Fibroblast of lung (primary cell): ENCODE results near the gene CDKN2D. TPM values are rescaled to one million over a fixed set of nuclear protein-coding genes. Genes with fewer than 3 reads are reported as not detected.

Experiments
- DNase-seq, 2 donors: peaks; one replicate each; pipeline versions ENCODE4 v3.0.0 to v3.0.0-alpha.2; 2010; ENCODE audit warnings: low read depth in 2 of 2
- H2AFZ ChIP-seq: 2 replicates; pipeline ENCODE4 v1.5.1; 2012; ENCODE audit warnings: low read length, control low read depth, inconsistent platforms
- H3K27ac ChIP-seq: 2 replicates; pipeline ENCODE4 v1.5.1; 2011; ENCODE audit warnings: low read length, control low read depth; ENCODE audit not compliant: insufficient read depth
- H3K27me3 ChIP-seq: 2 replicates; pipeline ENCODE4 v1.5.1; 2011; ENCODE audit warnings: mild to moderate bottlenecking, low read length; ENCODE audit not compliant: control insufficient read depth, insufficient read depth
- H3K36me3 ChIP-seq: 2 replicates; pipeline ENCODE4 v1.5.1; 2011; ENCODE audit warnings: low read length; ENCODE audit not compliant: control insufficient read depth, insufficient read depth
- H3K4me1 ChIP-seq: 2 replicates; pipeline ENCODE4 v1.5.1; 2011; ENCODE audit warnings: low read length; ENCODE audit not compliant: control insufficient read depth, insufficient read depth; ENCODE audit errors: extremely low read depth
- H3K4me2 ChIP-seq: 2 replicates; pipeline ENCODE4 v1.5.1; 2011; ENCODE audit warnings: low read length, control low read depth; ENCODE audit not compliant: insufficient read depth; ENCODE audit errors: extremely low read depth
- H3K4me3 ChIP-seq, 4 experiments: fragments of 200-600 bp in 1 of 4; sonication (generic) in 1 of 4; replicated peaks in 1 of 4; 2 replicates each; pipeline ENCODE4 v1.5.1; 2011 to 2016; ENCODE audit warnings: low read length in 4 of 4, low read depth in 3 of 4, mild to moderate bottlenecking in 3 of 4, control low read depth in 2 of 4, inconsistent platforms in 1 of 4, mixed read lengths in 1 of 4; ENCODE audit not compliant: insufficient read depth in 1 of 4; ENCODE audit errors: control extremely low read depth in 1 of 4
- H3K79me2 ChIP-seq: 2 replicates; pipeline ENCODE4 v1.5.1; 2012; ENCODE audit warnings: mild to moderate bottlenecking, low read length, inconsistent platforms; ENCODE audit not compliant: control insufficient read depth, insufficient read depth
- H3K9ac ChIP-seq: 2 replicates; pipeline ENCODE4 v1.5.1; 2011; ENCODE audit warnings: mild to moderate bottlenecking, low read length, control low read depth; ENCODE audit not compliant: insufficient read depth
- H3K9me3 ChIP-seq: 2 replicates; pipeline ENCODE4 v1.5.1; 2012; ENCODE audit warnings: low read depth, low read length; ENCODE audit not compliant: control insufficient read depth, insufficient read depth
- H4K20me1 ChIP-seq: 2 replicates; pipeline ENCODE4 v1.5.1; 2011; ENCODE audit warnings: low read length; ENCODE audit not compliant: control insufficient read depth, insufficient read depth; ENCODE audit errors: extremely low read depth
- CTCF ChIP-seq, 2 donors: IDR thresholded peaks in 1 of 2; conservative IDR thresholded peaks in 1 of 2; 1 replicate in 1 of 2; 2 replicates in 1 of 2; pipeline ENCODE4 v1.5.1; 2011 to 2012; ENCODE audit warnings: low read length in 2 of 2, control low read depth in 1 of 2, inconsistent platforms in 1 of 2, low read depth in 1 of 2, mild to moderate bottlenecking in 1 of 2
- EZH2 ChIP-seq: IDR thresholded peaks from 2 replicates; pipeline ENCODE4 v1.5.1; 2012; ENCODE audit warnings: low read length, control low read depth, mild to moderate bottlenecking; ENCODE audit errors: missing control alignments
- polyA plus RNA-seq, 2 donors: library from polyadenylated mRNA; depleted of rRNA in 1 of 2; stranded (reverse) in 1 of 2; unstranded in 1 of 2; fragments of >200 nt; gene quantifications; 2 replicates each; pipeline ENCODE4 v1.2.1, GENCODE V29; 2011 to 2012; ENCODE audit warnings: missing spikeins in 1 of 2
- total RNA-seq: library from RNA; depleted of rRNA; stranded (reverse); fragments of >200 nt; gene quantifications from 2 replicates; pipeline ENCODE4 v1.2.1, GENCODE V29; 2014

The CDKN2D gene
- total and polyA plus RNA-seq, 2 donors (not counting 1 experiment from before 2014, with no cell fraction given) = 9.7 to 10.7 TPM

- Histone ChIP-seq H3K9me3 (no peaks in the 10 kb centered on the region), H2AFZ (no peak overlapping the region), H4K20me1 (no peaks in the 10 kb centered on the region), H3K27me3 (peaks cover 22% of the 10 kb centered on the region), H3K9ac (no peak overlapping the region), H3K4me2 (no peak overlapping the region), H3K36me3 (no peaks in the 10 kb centered on the region), H3K27ac (no peak overlapping the region), H3K79me2 (no peaks in the 10 kb centered on the region), H3K4me1 (peaks cover 4% of the 10 kb centered on the region), H3K4me3 (no peak overlapping the region)
- DNase-seq = no peak
- no peak for TF ChIP-seq CTCF (conservative IDR thresholded peaks at IDR 0.05 in 1 of 2, IDR thresholded peaks at IDR 0.05 in 1 of 2; ENCODE audit: low read depth in 1 of 2, low read length in 2 of 2)
- no peak for TF ChIP-seq EZH2
Measured at GRCh38 chr19:10520652-10521318, 48.0 kb downstream of the CDKN2D start.

GRCh38 chr19:10519421-10519820 lies 49.4 kb downstream of the CDKN2D start:
- TF ChIP-seq EZH2 (no peak), CTCF (conservative IDR thresholded peaks at IDR 0.05 in 1 of 2, IDR thresholded peaks at IDR 0.05 in 1 of 2; ENCODE audit: low read depth in 1 of 2, low read length in 2 of 2) (no peak)

GRCh38 chr19:10518444-10519361 lies 50.1 kb downstream of the CDKN2D start:
- Histone ChIP-seq H4K20me1 (no peaks in the 10 kb centered on the region), H3K4me1 (peaks cover 4% of the 10 kb centered on the region), H3K79me2 (no peaks in the 10 kb centered on the region), H3K36me3 (no peaks in the 10 kb centered on the region), H3K27ac (no peak overlapping the region), H3K27me3 (peaks cover 37% of the 10 kb centered on the region), H3K9me3 (no peaks in the 10 kb centered on the region), H3K9ac (no peak overlapping the region), H3K4me2 (no peak overlapping the region), H3K4me3 (no peak overlapping the region), H2AFZ (no peak overlapping the region)
- DNase-seq = no peak
- TF ChIP-seq EZH2 = no peak
- no peak for TF ChIP-seq CTCF (conservative IDR thresholded peaks at IDR 0.05 in 1 of 2, IDR thresholded peaks at IDR 0.05 in 1 of 2; ENCODE audit: low read depth in 1 of 2, low read length in 2 of 2)

More at GRCh38 chr19:10519421-10519820, 49.4 kb downstream of the CDKN2D start:
- no peak overlapping the region for H3K27ac ChIP-seq
- H2AFZ ChIP-seq = no peak overlapping the region
- no peak for DNase-seq
- no peaks in the 10 kb centered on the region for H4K20me1 ChIP-seq
- no peaks in the 10 kb centered on the region for H3K79me2 ChIP-seq
- H3K4me1 ChIP-seq = peaks cover 4% of the 10 kb centered on the region
- no peaks in the 10 kb centered on the region for H3K36me3 ChIP-seq
- peaks cover 30% of the 10 kb centered on the region for H3K27me3 ChIP-seq
- H3K4me2 ChIP-seq = no peak overlapping the region
- no peak overlapping the region for H3K4me3 ChIP-seq
- no peak overlapping the region for H3K9ac ChIP-seq
- no peaks in the 10 kb centered on the region for H3K9me3 ChIP-seq
